ENCODE measurements around the gene TGOLN2. TPM values are rescaled to one million over a fixed set of nuclear protein-coding genes. Genes with fewer than 3 reads are reported as not detected.
"Not testable (repeated sequence)": the region's sequence is repeated elsewhere in the genome, so short reads cannot be mapped to it uniquely, and the experiment has no call there.

Gene TGOLN2
- total RNA-seq (10 to 100 TPM; 75.4 to 82.6 (median 79.4) TPM), polyA plus RNA-seq (29.9 TPM)
- long read RNA-seq, donor 1, full-length matches to known transcripts, result 23 of 99 reads
- long read RNA-seq, donor 1, partial matches to known transcripts, result 4 of 99 reads
- long read RNA-seq, donor 1, other reads (novel, unspliced or antisense), result 72 of 99 reads
- long read RNA-seq, donor 2, full-length matches to known transcripts, result 11 of 29 reads
- long read RNA-seq, donor 2, partial matches to known transcripts, result 2 of 29 reads
- long read RNA-seq, donor 2, other reads (novel, unspliced or antisense), result 16 of 29 reads
- long read RNA-seq, donor 3, full-length matches to known transcripts, result 52 of 120 reads
- long read RNA-seq, donor 3, partial matches to known transcripts, result 18 of 120 reads
- long read RNA-seq, donor 3, other reads (novel, unspliced or antisense), result 50 of 120 reads
- long read RNA-seq, donor 4, full-length matches to known transcripts, result 13 of 51 reads
- long read RNA-seq, donor 4, partial matches to known transcripts, result 0 of 51 reads
- long read RNA-seq, donor 4, other reads (novel, unspliced or antisense), result 38 of 51 reads

DNA sequence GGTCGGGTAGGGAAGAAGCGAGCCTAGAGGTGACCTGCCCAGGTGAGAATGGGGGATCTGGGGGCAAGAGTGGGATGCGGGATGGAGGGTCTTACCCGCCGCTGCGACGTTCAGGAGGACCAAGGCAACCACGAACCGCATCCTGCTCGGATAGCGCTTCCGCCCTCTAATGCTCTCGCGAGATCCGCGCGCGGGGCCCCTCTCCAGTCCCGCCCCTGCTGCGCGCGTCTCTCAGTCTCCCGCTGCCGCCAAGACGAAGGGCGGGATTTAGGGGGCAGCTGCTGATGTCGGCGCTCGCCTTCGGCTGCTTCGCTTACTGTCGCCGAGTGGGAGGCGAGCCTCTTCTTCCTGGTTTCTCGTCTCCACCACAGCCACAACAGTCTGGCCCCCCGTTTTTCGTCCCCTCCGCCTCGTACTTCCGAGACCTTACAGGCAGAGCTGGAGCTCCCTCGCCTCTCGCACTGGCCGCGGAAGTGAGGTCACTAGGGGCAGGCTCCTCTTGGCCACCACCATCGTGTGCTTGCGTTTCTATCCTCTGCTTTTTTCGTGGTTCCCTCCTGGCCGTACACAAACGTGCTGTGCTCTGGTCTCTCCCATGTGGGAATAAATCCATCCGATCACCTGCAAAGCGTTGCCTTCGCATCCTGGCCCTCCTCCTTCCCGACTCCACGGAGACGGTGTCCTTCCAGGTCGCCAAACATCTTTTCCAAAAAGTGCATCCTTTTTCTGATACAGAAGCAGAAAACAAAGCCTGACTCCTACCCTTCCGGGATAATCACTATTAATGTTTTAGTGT lies at the start of gene TGOLN2:
Gene TGOLN2, minus strand, starts transcription at position 168 of the 796 bp plus-strand sequence. Its CDS starts 27 bp downstream, at position 141.
- intact Hi-C loops (cut with DNase I), result no loop called here
- Histone ChIP-seq H3K4me1 (ENCODE audit: control insufficient read depth, insufficient read depth, low read length) (peaks cover 8% of the 10 kb centered on the region), H3K9me3 (ENCODE audit: control insufficient read depth, low read length) (no peaks in the 10 kb centered on the region), H3K27me3 (ENCODE audit: control insufficient read depth, insufficient read depth) (no peaks in the 10 kb centered on the region), H3K27ac (ENCODE audit: low read length) (peak within 1 kb of the TSS; percentile 100), H3K4me3 (ENCODE audit: low read length) (peak within 1 kb of the TSS; percentile 82)
- ATAC-seq (peak; percentile 98 to 99), DNase-seq (peak; percentile 95 to 98 (median 98))
- WGBS, result under 1% methylated on average over 57 of the region's 57 CpGs

DNA sequence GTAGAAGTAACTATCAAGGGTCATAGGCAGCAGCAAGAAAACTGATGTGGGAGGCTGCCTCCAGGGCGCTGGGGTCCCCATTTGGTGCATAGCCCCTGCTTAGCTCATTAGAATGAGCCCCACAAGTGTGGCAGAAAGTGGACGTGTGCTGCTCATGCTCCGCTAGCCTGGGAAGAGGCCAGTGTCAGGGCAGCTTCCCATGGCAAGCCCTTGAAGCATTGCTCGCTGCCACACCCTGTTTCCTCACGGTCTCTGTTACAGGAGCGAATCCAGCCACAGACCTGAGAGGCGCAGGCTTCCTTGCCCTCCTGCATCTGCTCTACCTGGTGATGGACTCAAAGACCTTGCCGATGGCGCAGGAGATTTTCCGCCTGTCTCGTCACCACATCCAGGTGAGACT lies 49.3 kb upstream of the TGOLN2 start:
- Histone ChIP-seq H3K27ac (ENCODE audit: low read length) (no peak overlapping the region), H3K9me3 (ENCODE audit: control insufficient read depth, low read length) (no peaks in the 10 kb centered on the region), H3K4me3 (ENCODE audit: low read length) (no peak overlapping the region), H3K27me3 (ENCODE audit: control insufficient read depth, insufficient read depth) (no peaks in the 10 kb centered on the region), H3K4me1 (ENCODE audit: control insufficient read depth, insufficient read depth, low read length) (no peaks in the 10 kb centered on the region)
- no peak for ATAC-seq
- DNase-seq, result no peak
- WGBS, result 91% methylated on average over 11 of the region's 11 CpGs
- intact Hi-C loops (cut with DNase I), result no loop called here

DNA sequence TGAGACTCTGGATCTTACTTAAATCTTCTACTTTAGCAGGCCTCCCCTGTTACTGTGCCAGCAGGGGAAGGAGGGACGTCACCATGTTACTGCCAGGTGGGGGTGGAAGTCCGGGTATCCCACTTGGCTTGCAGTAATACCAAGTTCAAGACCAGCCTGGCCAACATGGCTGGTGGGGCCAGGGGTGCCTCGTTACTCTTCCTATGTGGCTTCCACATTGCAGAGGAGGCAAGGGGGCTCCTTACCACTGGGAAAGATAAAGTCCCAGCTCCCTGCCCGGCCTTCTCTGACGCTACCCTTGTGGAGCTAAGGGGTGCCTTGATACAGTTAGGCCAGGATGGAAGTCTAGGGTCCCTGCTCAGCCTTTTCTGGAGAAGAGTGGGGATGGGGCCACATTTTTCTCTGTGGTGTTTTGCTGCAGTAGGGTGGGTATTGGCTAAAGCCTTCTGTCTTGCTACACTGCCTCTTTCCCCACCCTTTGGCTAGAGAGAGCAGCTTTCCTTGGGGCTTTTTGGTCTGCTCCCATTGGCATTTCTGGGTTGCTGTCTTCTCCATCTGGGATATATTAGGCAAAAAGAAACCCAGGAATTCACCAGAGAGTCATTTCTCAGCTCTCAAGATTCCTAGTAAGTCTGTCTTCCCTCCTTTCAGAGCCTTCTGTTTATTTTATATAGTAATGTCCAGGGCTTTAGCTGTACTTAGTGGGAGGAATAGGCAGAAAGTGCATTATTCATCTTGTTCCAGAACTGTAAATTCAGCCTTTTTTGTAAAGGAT lies 48.7 kb upstream of the TGOLN2 start:
- DNase-seq (no peak), ATAC-seq (no peak)
- WGBS, result 94% methylated on average over 5 of the region's 5 CpGs
- Histone ChIP-seq H3K4me1 (ENCODE audit: control insufficient read depth, insufficient read depth, low read length) (no peaks in the 10 kb centered on the region), H3K9me3 (ENCODE audit: control insufficient read depth, low read length) (no peaks in the 10 kb centered on the region), H3K27ac (ENCODE audit: low read length) (no peak overlapping the region), H3K4me3 (ENCODE audit: low read length) (no peak overlapping the region), H3K27me3 (ENCODE audit: control insufficient read depth, insufficient read depth) (no peaks in the 10 kb centered on the region)
- intact Hi-C loops (cut with DNase I), result no loop called here

DNA sequence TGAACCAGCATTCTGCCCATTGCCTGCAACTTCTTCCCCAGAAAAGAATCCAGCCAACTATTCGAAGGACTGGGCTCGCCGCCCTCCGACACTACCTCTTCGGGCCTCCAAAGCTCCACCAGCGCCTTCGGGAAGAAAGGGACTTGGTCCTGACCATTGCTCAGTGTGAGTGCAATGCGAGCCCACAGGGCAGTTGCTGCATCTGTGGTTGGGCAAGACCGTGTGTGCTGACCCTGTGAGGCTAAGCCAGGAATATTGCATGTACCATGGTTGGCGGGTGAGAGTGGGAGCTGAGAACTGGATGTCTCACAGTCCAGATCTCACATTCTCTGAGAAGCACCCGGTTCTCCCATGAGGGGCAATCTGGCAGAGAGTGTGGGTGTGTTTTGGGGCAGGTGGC lies 43.3 kb upstream of the TGOLN2 start:
- intact Hi-C loops (cut with DNase I), result no loop called here
- 92% methylated on average over 11 of the region's 11 CpGs for WGBS
- Histone ChIP-seq H3K27me3 (ENCODE audit: control insufficient read depth, insufficient read depth) (no peaks in the 10 kb centered on the region), H3K27ac (ENCODE audit: low read length) (no peak overlapping the region), H3K4me3 (ENCODE audit: low read length) (no peak overlapping the region), H3K4me1 (ENCODE audit: control insufficient read depth, insufficient read depth, low read length) (no peaks in the 10 kb centered on the region), H3K9me3 (ENCODE audit: control insufficient read depth, low read length) (no peaks in the 10 kb centered on the region)
- peak in 1 of 2 donors; percentile 27 for ATAC-seq
- DNase-seq, result no peak

DNA sequence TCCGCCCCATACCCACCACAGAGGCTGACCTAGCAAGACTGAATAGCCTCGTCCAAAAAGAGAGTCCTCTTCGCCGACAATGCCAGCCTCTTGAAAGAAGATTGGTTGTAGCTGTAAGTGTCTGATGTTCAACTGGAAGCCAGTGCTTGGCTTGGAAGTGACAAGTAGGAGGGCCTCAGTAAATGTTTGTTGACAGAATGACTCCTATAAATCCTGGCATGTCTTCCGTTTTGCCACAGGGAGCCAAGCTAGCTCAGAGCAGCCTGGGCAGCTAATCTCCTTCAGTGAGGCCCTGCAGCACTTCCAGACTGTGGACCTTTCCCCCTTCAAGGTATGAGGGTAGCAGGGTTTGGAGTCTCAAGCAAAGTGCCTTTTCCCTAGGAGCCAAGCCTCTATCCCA lies 41.7 kb upstream of the TGOLN2 start:
- Histone ChIP-seq H3K4me3 (ENCODE audit: low read length) (no peak overlapping the region), H3K27me3 (ENCODE audit: control insufficient read depth, insufficient read depth) (no peaks in the 10 kb centered on the region), H3K4me1 (ENCODE audit: control insufficient read depth, insufficient read depth, low read length) (no peaks in the 10 kb centered on the region), H3K27ac (ENCODE audit: low read length) (no peak overlapping the region), H3K9me3 (ENCODE audit: control insufficient read depth, low read length) (no peaks in the 10 kb centered on the region)
- intact Hi-C loops (cut with DNase I), result no loop called here
- DNase-seq, result no peak
- no peak for ATAC-seq
- WGBS, result 84% methylated on average over 5 of the region's 5 CpGs

DNA sequence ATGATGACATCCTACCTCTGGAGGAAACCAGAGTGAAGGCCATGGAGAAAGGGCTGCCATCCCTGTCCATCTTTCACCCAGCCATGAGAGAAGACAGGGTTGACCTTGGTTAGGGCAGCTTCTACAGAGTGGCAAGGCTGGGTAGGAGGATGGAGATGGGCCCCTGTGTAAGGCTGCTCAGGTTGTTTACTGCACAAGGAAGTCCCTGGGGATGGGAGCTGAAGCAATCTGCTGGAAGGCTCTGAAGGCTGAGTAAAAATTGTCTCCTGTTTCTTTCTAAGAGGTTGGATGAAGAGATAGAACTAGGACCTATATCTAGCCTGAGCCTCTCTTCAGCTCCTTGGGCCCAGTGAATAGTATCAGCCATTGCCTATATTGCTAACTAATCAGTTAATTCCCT lies 41.1 kb upstream of the TGOLN2 start:
- no peak overlapping the region for H3K27ac ChIP-seq (ENCODE audit: low read length)
- H3K4me3 ChIP-seq (ENCODE audit: low read length), result no peak overlapping the region
- intact Hi-C loops (cut with DNase I), result no loop called here
- H3K4me1 ChIP-seq (ENCODE audit: control insufficient read depth, insufficient read depth, low read length), result no peaks in the 10 kb centered on the region
- no peak for DNase-seq
- no peaks in the 10 kb centered on the region for H3K9me3 ChIP-seq (ENCODE audit: control insufficient read depth, low read length)
- ATAC-seq, result no peak
- no peaks in the 10 kb centered on the region for H3K27me3 ChIP-seq (ENCODE audit: control insufficient read depth, insufficient read depth)

DNA sequence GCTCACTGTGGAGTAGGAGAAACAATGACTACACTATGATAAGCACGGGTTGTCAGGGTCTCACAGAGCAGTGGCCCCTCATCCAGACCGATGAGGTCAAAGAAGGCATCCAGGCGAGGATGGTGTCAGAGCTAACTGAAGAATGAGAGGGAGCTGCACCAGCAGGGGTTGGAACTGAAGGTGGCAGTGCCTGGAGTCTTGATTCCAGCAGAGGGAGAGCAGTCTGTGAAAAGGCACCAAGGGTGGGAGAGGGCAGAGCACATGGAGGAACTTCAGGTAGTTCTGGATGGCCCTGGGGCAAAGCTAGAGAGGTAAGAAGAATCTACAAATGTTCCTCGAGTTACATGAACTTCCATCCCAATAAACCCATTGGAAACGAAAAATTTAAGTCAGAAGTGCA lies 39.4 kb upstream of the TGOLN2 start:
- no peaks in the 10 kb centered on the region for H3K4me1 ChIP-seq (ENCODE audit: control insufficient read depth, insufficient read depth, low read length)
- no peaks in the 10 kb centered on the region for H3K27me3 ChIP-seq (ENCODE audit: control insufficient read depth, insufficient read depth)
- intact Hi-C loops (cut with DNase I), result no loop called here
- no peak overlapping the region for H3K4me3 ChIP-seq (ENCODE audit: low read length)
- DNase-seq, result no peak
- no peaks in the 10 kb centered on the region for H3K9me3 ChIP-seq (ENCODE audit: control insufficient read depth, low read length)
- WGBS, result 82% methylated on average over 5 of the region's 5 CpGs
- ATAC-seq, result no peak
- no peak overlapping the region for H3K27ac ChIP-seq (ENCODE audit: low read length)

DNA sequence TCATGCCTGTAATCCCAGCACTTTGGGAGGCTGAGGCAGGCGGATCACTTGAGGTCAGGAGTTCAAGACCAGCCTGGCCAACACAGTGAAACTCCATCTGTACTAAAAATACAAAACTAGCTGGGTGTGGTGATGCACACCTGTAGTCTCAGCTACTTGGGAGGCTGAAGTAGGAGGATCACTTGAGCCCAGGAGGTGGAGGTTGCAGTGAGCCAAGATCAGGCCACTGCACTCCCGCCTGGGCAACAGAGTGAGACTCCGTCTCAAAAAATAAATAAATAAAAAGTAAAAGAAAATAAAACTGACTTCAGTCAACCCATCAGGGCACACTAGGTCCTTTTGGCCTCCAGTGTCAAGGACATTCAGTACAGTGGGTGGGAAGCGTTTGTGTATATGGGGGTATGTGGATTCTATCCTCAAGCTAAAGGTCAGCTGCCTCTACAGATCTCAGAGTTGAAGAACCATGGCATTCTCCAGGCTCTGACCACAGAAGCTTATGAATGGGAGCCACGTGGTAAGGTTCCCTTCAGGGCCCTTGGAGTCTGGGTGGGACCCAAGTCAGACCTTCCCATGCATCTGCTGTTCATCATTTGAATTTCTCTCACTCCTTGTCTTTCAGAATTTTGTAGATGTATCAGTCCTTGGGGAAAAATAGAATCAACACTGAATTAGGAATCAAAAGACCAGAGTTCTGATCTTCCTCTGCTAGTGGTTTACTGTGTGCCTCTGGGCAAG lies 35.0 kb upstream of the TGOLN2 start:
- intact Hi-C loops (cut with DNase I); H3K27me3 ChIP-seq (ENCODE audit: control insufficient read depth, insufficient read depth); H3K4me1 ChIP-seq (ENCODE audit: control insufficient read depth, insufficient read depth, low read length); ATAC-seq; H3K9me3 ChIP-seq (ENCODE audit: control insufficient read depth, low read length); H3K27ac ChIP-seq (ENCODE audit: low read length); DNase-seq; H3K4me3 ChIP-seq (ENCODE audit: low read length): not testable (repeated sequence)
- 84% methylated on average over 5 of the region's 5 CpGs for WGBS

DNA sequence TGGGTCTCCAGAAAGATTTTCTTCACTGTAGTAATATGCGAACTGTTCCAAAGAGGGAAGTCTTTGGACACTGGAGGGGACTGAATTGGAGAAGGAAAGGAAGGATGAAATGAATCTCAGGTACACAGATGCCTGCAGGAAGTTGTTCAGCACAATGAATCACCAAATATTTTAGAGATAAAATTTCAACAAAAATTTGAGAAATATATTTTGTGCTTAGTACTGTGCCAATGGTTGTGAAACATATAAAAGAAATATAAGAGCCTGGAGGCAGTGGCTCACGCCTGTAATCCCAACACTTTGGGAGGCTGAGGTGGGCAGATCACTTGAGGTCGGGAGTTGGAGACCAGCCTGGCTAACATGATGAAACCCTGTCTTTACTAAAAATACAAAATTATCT lies 29.9 kb upstream of the TGOLN2 start:
- Histone ChIP-seq H3K4me1 (ENCODE audit: control insufficient read depth, insufficient read depth, low read length) (peaks cover 6% of the 10 kb centered on the region), H3K4me3 (ENCODE audit: low read length) (no peak overlapping the region), H3K27me3 (ENCODE audit: control insufficient read depth, insufficient read depth) (no peaks in the 10 kb centered on the region), H3K27ac (ENCODE audit: low read length) (no peak overlapping the region), H3K9me3 (ENCODE audit: control insufficient read depth, low read length) (no peaks in the 10 kb centered on the region)
- ATAC-seq (no peak), DNase-seq (no peak)
- 87% methylated on average over 3 of the region's 3 CpGs for WGBS
- intact Hi-C loops (cut with DNase I), result no loop called here

DNA sequence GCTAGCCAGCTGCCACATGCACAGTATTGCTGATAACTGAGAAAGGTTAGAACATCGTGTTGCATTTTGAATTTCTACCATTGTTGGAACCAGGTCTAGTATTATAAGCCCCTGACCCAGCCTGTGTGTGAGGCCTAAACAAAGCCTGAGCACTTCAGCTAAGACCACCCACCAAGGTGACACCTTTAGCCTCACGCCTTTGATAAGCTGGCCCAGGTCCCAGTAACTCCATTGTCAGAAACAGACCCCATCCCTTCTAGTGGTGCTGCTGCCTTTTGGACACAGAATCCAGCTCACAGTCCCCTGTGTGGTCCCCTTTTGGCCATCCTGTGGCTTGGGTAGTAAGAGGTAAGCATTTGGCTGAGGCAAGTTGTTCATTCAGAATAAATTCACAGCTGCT lies 28.4 kb upstream of the TGOLN2 start:
- peaks cover 6% of the 10 kb centered on the region for H3K4me1 ChIP-seq (ENCODE audit: control insufficient read depth, insufficient read depth, low read length)

More for the DNA sequence above, 28.4 kb upstream of the TGOLN2 start:
- no peak overlapping the region for H3K27ac ChIP-seq (ENCODE audit: low read length)
- DNase-seq (no peak), ATAC-seq (no peak)
- WGBS, result 78% methylated on average over 2 of the region's 2 CpGs
- H3K9me3 ChIP-seq (ENCODE audit: control insufficient read depth, low read length), result no peaks in the 10 kb centered on the region
- H3K27me3 ChIP-seq (ENCODE audit: control insufficient read depth, insufficient read depth), result no peaks in the 10 kb centered on the region
- intact Hi-C loops (cut with DNase I), result no loop called here
- no peak overlapping the region for H3K4me3 ChIP-seq (ENCODE audit: low read length)
